Loucy (cell line): Measurements from ENCODE around the gene ZNF236.

Experiments used
- H2AFZ ChIP-seq: fragments of 200-600 bp; sonication (generic); 2 replicates; pipeline ENCODE4 v1.6.0; 2016; ENCODE audit warnings: antibody characterized with exemption, mild to moderate bottlenecking, low read length, moderate library complexity
- H3F3A ChIP-seq: fragments of 200-600 bp; 2 replicates; pipeline ENCODE4 v1.6.0; 2016; ENCODE audit warnings: antibody characterized with exemption, low read depth, mild to moderate bottlenecking
- H3K27me3 ChIP-seq: fragments of 200-600 bp; sonication (generic); 2 replicates; pipeline ENCODE4 v1.6.1; 2014; ENCODE audit warnings: low read length, mild to moderate bottlenecking; ENCODE audit not compliant: insufficient read depth, poor library complexity, severe bottlenecking
- H3K36me3 ChIP-seq: fragments of 200-600 bp; sonication (generic); 2 replicates; pipeline ENCODE4 v1.6.1; 2016; ENCODE audit warnings: low read length; ENCODE audit not compliant: insufficient read depth
- H3K4me1 ChIP-seq: fragments of 200-600 bp; sonication (generic); 2 replicates; pipeline ENCODE4 v1.5.1; 2014; ENCODE audit warnings: low read length, mild to moderate bottlenecking; ENCODE audit not compliant: insufficient read depth, poor library complexity, severe bottlenecking
- H3K4me2 ChIP-seq: fragments of 200-600 bp; sonication (generic); 2 replicates; pipeline ENCODE4 v1.6.0; 2014; ENCODE audit warnings: antibody characterized with exemption, low read length, low read depth, mild to moderate bottlenecking; ENCODE audit not compliant: poor library complexity, severe bottlenecking
- H3K4me3 ChIP-seq: fragments of 200-600 bp; sonication (generic); 2 replicates; pipeline ENCODE4 v1.5.1; 2014; ENCODE audit warnings: low read length, mild to moderate bottlenecking, mixed read lengths; ENCODE audit not compliant: poor library complexity, severe bottlenecking
- H3K79me2 ChIP-seq: fragments of 200-600 bp; sonication (generic); 2 replicates; pipeline ENCODE4 v1.6.1; 2014; ENCODE audit warnings: low read length; ENCODE audit not compliant: insufficient read depth
- H3K9ac ChIP-seq: fragments of 200-600 bp; sonication (generic); 2 replicates; pipeline ENCODE4 v1.6.0; 2014; ENCODE audit warnings: mild to moderate bottlenecking, low read depth, low read length, moderate library complexity; ENCODE audit not compliant: poor library complexity, severe bottlenecking
- H3K9me2 ChIP-seq: fragments of 200-600 bp; sonication (generic); replicated peaks from 2 replicates; pipeline ENCODE4 v1.6.1; 2016; ENCODE audit warnings: low read depth, low read length, mixed read lengths
- H3K9me3 ChIP-seq: fragments of 200-600 bp; sonication (generic); 2 replicates; pipeline ENCODE4 v1.6.1; 2014; ENCODE audit warnings: mild to moderate bottlenecking, antibody characterized with exemption, low read length, low read depth; ENCODE audit not compliant: insufficient read depth
- H4K20me1 ChIP-seq: fragments of 200-600 bp; sonication (generic); 2 replicates; pipeline ENCODE4 v1.6.0; 2014; ENCODE audit warnings: antibody characterized with exemption, low read length, mild to moderate bottlenecking; ENCODE audit not compliant: insufficient read depth, poor library complexity, severe bottlenecking
- EZH2phosphoT487 ChIP-seq: fragments of 200-600 bp; IDR thresholded peaks from 2 replicates; pipeline ENCODE4 v1.6.1; 2018; ENCODE audit warnings: antibody characterized with exemption, mild to moderate bottlenecking, moderate library complexity, borderline replicate concordance
- TF ChIP-seq, protein P1 (sequence below): fragments of 200-600 bp; sonication (generic); conservative IDR thresholded peaks from 2 replicates; pipeline ENCODE4 v1.5.1; 2014; ENCODE audit warnings: mild to moderate bottlenecking, antibody characterized with exemption, low read length

ZNF236 gene

DNA sequence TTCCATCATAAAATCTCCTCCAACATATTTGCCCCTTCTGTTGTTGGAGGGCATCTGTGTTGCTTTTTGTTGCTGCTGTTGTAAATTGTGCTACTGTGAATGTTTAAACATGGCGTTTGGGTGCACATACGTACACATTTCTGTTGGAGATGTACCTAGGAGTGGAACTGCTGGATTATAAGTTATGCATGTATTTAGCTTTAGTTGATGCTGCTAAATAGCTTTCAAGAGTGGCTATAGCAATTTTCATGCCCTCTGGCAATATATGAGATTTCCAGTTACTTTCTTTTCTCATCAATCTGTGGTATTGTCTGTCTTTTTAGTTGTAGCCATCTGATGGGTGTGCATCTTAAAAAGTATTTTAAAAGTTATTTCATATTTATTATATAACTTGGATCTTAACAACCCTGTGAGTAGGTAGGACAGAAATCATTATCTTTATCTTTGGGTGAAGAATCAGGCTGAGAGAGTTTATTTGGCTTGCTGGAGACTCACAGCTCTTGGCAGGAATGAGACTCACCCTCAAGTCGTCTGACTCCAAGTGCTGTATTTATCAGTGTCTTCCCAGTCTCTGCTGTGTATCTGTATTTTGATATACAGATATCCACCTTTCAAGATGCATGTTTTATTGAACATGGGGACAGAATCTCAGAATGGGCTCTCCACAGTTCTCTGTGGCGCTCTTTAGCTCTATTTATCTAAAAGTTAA is 16.9 kb downstream of the ZNF236 start:
- Histone ChIP-seq H3K4me1 (peaks cover 10% of the 10 kb centered on the region), H3K9ac (no peak overlapping the region), H3K79me2 (peaks cover 41% of the 10 kb centered on the region), H3K4me3 (no peak overlapping the region), H3K27me3 (no peaks in the 10 kb centered on the region), H4K20me1 (no peaks in the 10 kb centered on the region), H3F3A (no peaks in the 10 kb centered on the region), H3K4me2 (no peak overlapping the region), H3K9me2 (no peaks in the 10 kb centered on the region), H3K9me3 (no peaks in the 10 kb centered on the region), H2AFZ (no peak overlapping the region), H3K36me3 (no peaks in the 10 kb centered on the region)
- TF ChIP-seq, protein P1, sequence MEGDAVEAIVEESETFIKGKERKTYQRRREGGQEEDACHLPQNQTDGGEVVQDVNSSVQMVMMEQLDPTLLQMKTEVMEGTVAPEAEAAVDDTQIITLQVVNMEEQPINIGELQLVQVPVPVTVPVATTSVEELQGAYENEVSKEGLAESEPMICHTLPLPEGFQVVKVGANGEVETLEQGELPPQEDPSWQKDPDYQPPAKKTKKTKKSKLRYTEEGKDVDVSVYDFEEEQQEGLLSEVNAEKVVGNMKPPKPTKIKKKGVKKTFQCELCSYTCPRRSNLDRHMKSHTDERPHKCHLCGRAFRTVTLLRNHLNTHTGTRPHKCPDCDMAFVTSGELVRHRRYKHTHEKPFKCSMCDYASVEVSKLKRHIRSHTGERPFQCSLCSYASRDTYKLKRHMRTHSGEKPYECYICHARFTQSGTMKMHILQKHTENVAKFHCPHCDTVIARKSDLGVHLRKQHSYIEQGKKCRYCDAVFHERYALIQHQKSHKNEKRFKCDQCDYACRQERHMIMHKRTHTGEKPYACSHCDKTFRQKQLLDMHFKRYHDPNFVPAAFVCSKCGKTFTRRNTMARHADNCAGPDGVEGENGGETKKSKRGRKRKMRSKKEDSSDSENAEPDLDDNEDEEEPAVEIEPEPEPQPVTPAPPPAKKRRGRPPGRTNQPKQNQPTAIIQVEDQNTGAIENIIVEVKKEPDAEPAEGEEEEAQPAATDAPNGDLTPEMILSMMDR, result no peak
- no peak for TF ChIP-seq EZH2phosphoT487

- Histone ChIP-seq H3K4me1 (peaks cover 3% of the 10 kb centered on the region), H3K9me2 (no peaks in the 10 kb centered on the region), H3K27me3 (no peaks in the 10 kb centered on the region), H3K9ac (no peak overlapping the region), H3F3A (no peaks in the 10 kb centered on the region), H3K4me3 (no peak overlapping the region), H3K79me2 (peaks cover 38% of the 10 kb centered on the region; the same call in 1 of the 2 replicates), H3K9me3 (no peaks in the 10 kb centered on the region), H2AFZ (no peak overlapping the region), H3K4me2 (no peak overlapping the region), H4K20me1 (no peaks in the 10 kb centered on the region), H3K36me3 (no peaks in the 10 kb centered on the region)
- TF ChIP-seq, protein P1, result no peak
- no peak for TF ChIP-seq EZH2phosphoT487
Measured at GRCh38 chr18:76842837-76843530, 20.6 kb downstream of the ZNF236 start.

DNA sequence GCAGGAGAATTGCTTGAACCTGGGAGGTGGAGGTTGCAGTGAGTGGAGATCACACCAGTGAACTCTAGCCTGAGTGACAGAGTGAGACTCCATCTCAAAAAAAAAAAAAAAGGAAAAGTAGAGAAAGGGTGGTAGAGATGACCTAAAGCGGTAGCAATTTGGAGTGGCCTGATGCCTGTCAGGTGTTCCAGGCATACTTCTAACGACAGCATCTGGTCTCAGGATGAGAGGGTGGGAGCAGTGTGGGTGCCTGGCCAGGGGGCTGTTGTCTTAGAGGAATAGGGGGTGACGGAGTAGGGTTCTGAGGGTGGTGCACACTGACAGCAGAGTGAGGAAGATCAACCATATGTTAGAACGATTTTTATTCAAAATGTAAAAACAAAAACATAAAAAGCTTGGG is 21.8 kb downstream of the ZNF236 start:
- Histone ChIP-seq H3K9me3 (no peaks in the 10 kb centered on the region), H2AFZ (no peak overlapping the region), H3K4me1 (peaks cover 3% of the 10 kb centered on the region), H3K27me3 (no peaks in the 10 kb centered on the region), H3K9me2 (no peaks in the 10 kb centered on the region), H4K20me1 (no peaks in the 10 kb centered on the region), H3F3A (no peaks in the 10 kb centered on the region), H3K36me3 (no peaks in the 10 kb centered on the region), H3K79me2 (peaks cover 33% of the 10 kb centered on the region; the same call in 1 of the 2 replicates), H3K4me2 (no peak overlapping the region), H3K4me3 (no peak overlapping the region), H3K9ac (no peak overlapping the region)
- TF ChIP-seq EZH2phosphoT487, result no peak
- TF ChIP-seq, protein P1, result no peak
